PC-3 (cell line): ENCODE measurements around the gene CHRM5. TPM values are rescaled to one million over a fixed set of nuclear protein-coding genes. Genes with fewer than 3 reads are reported as not detected.

Experiments
- ATAC-seq: fragments of 200-7000 bp; cut with Tn5 transposase; 2 replicates; pipeline ENCODE4 v1.9.1; 2020; ENCODE audit warnings: mild to moderate bottlenecking, moderate library complexity
- BruUV-seq: library from RNA; stranded (reverse); fragments of 400-500 nt; replicated peaks from 2 replicates; lab custom pipeline; 2021; lab: Mats Ljungman, UMichigan
- CTCF ChIA-PET: fragments of 300-600 bp; sonication (Branson Sonifier 250); formaldehyde crosslinking; loops from one replicate; lab custom pipeline; 2022; ENCODE audit warnings: antibody characterized with exemption; lab: Charles Lee
- POLR2A ChIA-PET: fragments of 300-600 bp; sonication (Branson Sonifier 250); formaldehyde crosslinking; loops from one replicate; lab custom pipeline; 2022; ENCODE audit warnings: antibody characterized with exemption; ENCODE audit not compliant: unreplicated experiment; lab: Charles Lee
- DNase-seq: peaks from one replicate; pipeline ENCODE4 v3.0.0-alpha.2; 2015
- H2AFZ ChIP-seq: fragments of 300-600 bp; sonication (generic); 2 replicates; pipeline ENCODE4 v1.6.0; 2016; ENCODE audit warnings: antibody characterized with exemption, low read length
- H3F3A ChIP-seq: fragments of 300-600 bp; sonication (generic); one replicate; pipeline ENCODE4 v1.6.0; 2017; ENCODE audit warnings: antibody characterized with exemption, low read length, control low read depth, mild to moderate bottlenecking; ENCODE audit not compliant: unreplicated experiment
- H3K27ac ChIP-seq: fragments of 300-600 bp; sonication (generic); 2 replicates; pipeline ENCODE4 v1.5.1; 2016; ENCODE audit warnings: mild to moderate bottlenecking, low read length
- H3K27me3 ChIP-seq: fragments of 300-600 bp; sonication (generic); 2 replicates; pipeline ENCODE4 v1.6.1; 2016; ENCODE audit warnings: low read length, mixed read lengths
- H3K36me3 ChIP-seq: fragments of 300-600 bp; sonication (generic); 2 replicates; pipeline ENCODE4 v1.6.1; 2016; ENCODE audit warnings: low read depth, mixed run types, low read length, mixed read lengths
- H3K4me1 ChIP-seq: fragments of 300-600 bp; sonication (generic); 2 replicates; pipeline ENCODE4 v1.5.1; 2016; ENCODE audit warnings: low read length; ENCODE audit not compliant: insufficient read depth
- H3K4me2 ChIP-seq: fragments of 300-600 bp; sonication (generic); 2 replicates; pipeline ENCODE4 v1.6.0; 2016; ENCODE audit warnings: low read length
- H3K4me3 ChIP-seq: fragments of 300-600 bp; sonication (generic); 2 replicates; pipeline ENCODE4 v1.5.1; 2016; ENCODE audit warnings: mild to moderate bottlenecking, low read length, mixed read lengths
- H3K79me2 ChIP-seq: fragments of 300-600 bp; sonication (generic); 2 replicates; pipeline ENCODE4 v1.6.1; 2017; ENCODE audit warnings: low read length, mixed read lengths
- H3K9ac ChIP-seq: fragments of 300-600 bp; sonication (generic); 2 replicates; pipeline ENCODE4 v1.6.0; 2016; ENCODE audit warnings: mild to moderate bottlenecking, low read length
- H3K9me2 ChIP-seq: fragments of 300-600 bp; sonication (generic); replicated peaks from 2 replicates; pipeline ENCODE4 v1.6.1; 2016; ENCODE audit warnings: mixed run types, low read length, mixed read lengths
- H3K9me3 ChIP-seq: fragments of 300-600 bp; sonication (generic); 2 replicates; pipeline ENCODE4 v1.6.1; 2016; ENCODE audit warnings: low read length, mixed read lengths
- H4K20me1 ChIP-seq: fragments of 300-600 bp; sonication (generic); 2 replicates; pipeline ENCODE4 v1.6.1; 2016; ENCODE audit warnings: low read length, mixed read lengths
- EZH2 ChIP-seq: fragments of 300-600 bp; sonication (generic); IDR thresholded peaks from one replicate; pipeline ENCODE4 v1.6.1; 2017; ENCODE audit warnings: antibody characterized with exemption, mild to moderate bottlenecking, low read length; ENCODE audit not compliant: unreplicated experiment
- EZH2phosphoT487 ChIP-seq: fragments of 300-600 bp; sonication (generic); IDR thresholded peaks from 2 replicates; pipeline ENCODE4 v1.6.1; 2018; ENCODE audit warnings: mild to moderate bottlenecking, antibody characterized with exemption, low read length, borderline replicate concordance
- intact Hi-C: fragments of 100-400 bp; cut with micrococcal nuclease; formaldehyde crosslinking; loops from 2 replicates; pipeline ENCODE4 v1.9.0; 2023
- total RNA-seq: library from RNA; depleted of rRNA; stranded (reverse); fragments of >200 nt; gene quantifications from 2 replicates; pipeline ENCODE4 v1.2.3, GENCODE V29; 2014
- TF ChIP-seq, protein P1 (sequence below): fragments of 300-600 bp; sonication (generic); conservative IDR thresholded peaks from 2 replicates; pipeline ENCODE4 v1.5.1; 2017; ENCODE audit warnings: antibody characterized with exemption, low read depth, mild to moderate bottlenecking, low read length

CHRM5 gene
- total RNA-seq, 1 experiment from 2014 or later: 0.04 TPM

DNA sequence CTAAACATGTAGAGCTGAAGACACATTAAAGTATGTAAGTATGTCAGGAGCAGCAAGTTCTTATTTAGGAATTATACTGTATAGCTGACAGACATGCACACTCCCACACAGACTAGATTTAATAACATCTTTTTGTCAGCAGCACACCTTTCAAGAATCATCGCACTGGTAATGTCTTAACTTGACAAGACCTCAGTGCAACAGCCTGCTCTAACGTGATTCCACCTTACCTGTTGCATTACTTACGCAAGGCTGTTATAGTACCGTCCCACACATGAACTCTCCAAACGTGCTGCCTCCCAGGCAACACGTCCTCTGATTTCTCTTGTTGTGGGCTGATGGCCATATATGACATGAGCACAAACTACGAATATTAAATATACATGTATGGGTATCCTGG, 11.9 kb downstream of the CHRM5 start:
- H3F3A ChIP-seq: no peaks in the 10 kb centered on the region
- ChIA-PET POLR2A (no interaction called here), CTCF (no interaction called here)
- H3K4me1 ChIP-seq: no peaks in the 10 kb centered on the region
- H3K4me3 ChIP-seq: no peak overlapping the region
- H3K9me3 ChIP-seq: no peaks in the 10 kb centered on the region
- no peaks in the 10 kb centered on the region for H3K79me2 ChIP-seq
- no peaks in the 10 kb centered on the region for H3K9me2 ChIP-seq
- BruUV-seq: no TSS peak
- no peak for DNase-seq
- no peak for ATAC-seq
- no peak overlapping the region for H2AFZ ChIP-seq
- H4K20me1 ChIP-seq: no peaks in the 10 kb centered on the region
- no peak overlapping the region for H3K27ac ChIP-seq
- intact Hi-C loops: no loop called here
- TF ChIP-seq, protein P1, sequence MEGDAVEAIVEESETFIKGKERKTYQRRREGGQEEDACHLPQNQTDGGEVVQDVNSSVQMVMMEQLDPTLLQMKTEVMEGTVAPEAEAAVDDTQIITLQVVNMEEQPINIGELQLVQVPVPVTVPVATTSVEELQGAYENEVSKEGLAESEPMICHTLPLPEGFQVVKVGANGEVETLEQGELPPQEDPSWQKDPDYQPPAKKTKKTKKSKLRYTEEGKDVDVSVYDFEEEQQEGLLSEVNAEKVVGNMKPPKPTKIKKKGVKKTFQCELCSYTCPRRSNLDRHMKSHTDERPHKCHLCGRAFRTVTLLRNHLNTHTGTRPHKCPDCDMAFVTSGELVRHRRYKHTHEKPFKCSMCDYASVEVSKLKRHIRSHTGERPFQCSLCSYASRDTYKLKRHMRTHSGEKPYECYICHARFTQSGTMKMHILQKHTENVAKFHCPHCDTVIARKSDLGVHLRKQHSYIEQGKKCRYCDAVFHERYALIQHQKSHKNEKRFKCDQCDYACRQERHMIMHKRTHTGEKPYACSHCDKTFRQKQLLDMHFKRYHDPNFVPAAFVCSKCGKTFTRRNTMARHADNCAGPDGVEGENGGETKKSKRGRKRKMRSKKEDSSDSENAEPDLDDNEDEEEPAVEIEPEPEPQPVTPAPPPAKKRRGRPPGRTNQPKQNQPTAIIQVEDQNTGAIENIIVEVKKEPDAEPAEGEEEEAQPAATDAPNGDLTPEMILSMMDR: no peak
- TF ChIP-seq EZH2phosphoT487: no peak
- TF ChIP-seq EZH2: no peak
- H3K36me3 ChIP-seq: no peaks in the 10 kb centered on the region
- H3K4me2 ChIP-seq: no peak overlapping the region
- H3K27me3 ChIP-seq: no peaks in the 10 kb centered on the region
- no peak overlapping the region for H3K9ac ChIP-seq

DNA sequence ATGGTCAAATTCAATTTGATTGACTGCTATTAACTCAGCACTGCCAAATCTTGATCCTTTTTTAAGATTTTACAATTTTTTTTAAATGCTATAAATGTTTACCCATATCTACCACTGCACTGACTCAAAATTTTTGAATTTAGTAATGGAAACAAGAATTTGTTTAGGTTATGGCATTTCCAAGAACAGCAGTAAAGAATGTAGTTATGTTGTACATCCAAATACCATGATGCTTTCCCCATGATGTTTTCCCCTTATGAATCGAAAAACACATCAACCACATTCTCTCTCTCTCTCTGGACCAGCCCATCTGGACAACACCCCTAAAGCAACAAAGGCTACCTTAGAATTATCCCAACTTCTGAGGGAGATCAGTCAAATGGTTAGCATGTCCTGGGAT, 14.2 kb downstream of the CHRM5 start:
- Histone ChIP-seq H3K27me3 (no peaks in the 10 kb centered on the region), H3K9ac (no peak overlapping the region), H3K9me2 (no peaks in the 10 kb centered on the region), H3K4me3 (no peak overlapping the region), H3K4me2 (no peak overlapping the region), H3K9me3 (no peaks in the 10 kb centered on the region), H3K36me3 (no peaks in the 10 kb centered on the region), H3K79me2 (no peaks in the 10 kb centered on the region), H3K27ac (no peak overlapping the region), H2AFZ (no peak overlapping the region), H3K4me1 (no peaks in the 10 kb centered on the region), H4K20me1 (no peaks in the 10 kb centered on the region), H3F3A (no peaks in the 10 kb centered on the region)
- POLR2A ChIA-PET: no interaction called here
- no peak for DNase-seq
- TF ChIP-seq, protein P1: no peak
- CTCF ChIA-PET: no interaction called here
- no peak for ATAC-seq
- intact Hi-C loops: no loop called here
- BruUV-seq: no TSS peak

DNA sequence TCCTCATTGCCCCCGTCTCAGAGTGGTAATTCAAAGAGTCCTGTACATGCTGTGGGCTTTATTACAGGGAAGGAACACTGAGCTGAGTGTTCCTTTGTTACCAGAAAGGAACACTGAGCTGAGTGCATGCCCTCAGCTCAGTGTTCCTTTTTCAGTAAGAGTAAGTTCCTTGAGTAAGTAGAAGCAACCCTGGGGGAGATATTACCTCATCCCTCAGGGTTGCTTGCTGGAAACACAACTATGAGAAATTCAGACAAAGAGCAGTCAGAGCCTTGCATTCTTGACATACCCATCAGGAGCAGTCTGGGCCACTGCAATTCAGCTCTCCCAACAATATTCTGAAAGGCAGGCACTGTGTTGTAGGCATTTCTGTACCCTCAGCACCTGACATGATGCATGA, 17.0 kb downstream of the CHRM5 start:
- DNase-seq: no peak
- no peak overlapping the region for H3K9ac ChIP-seq

More for the DNA sequence above, 17.0 kb downstream of the CHRM5 start:
- no peak overlapping the region for H2AFZ ChIP-seq
- no peaks in the 10 kb centered on the region for H3K79me2 ChIP-seq
- H3F3A ChIP-seq: no peaks in the 10 kb centered on the region
- H3K4me3 ChIP-seq: no peak overlapping the region
- H3K27ac ChIP-seq: no peak overlapping the region
- H3K27me3 ChIP-seq: no peaks in the 10 kb centered on the region
- no peaks in the 10 kb centered on the region for H4K20me1 ChIP-seq
- ChIA-PET POLR2A (no interaction called here), CTCF (no interaction called here)
- ATAC-seq: no peak
- no peaks in the 10 kb centered on the region for H3K9me2 ChIP-seq
- BruUV-seq: no TSS peak
- no peak overlapping the region for H3K4me2 ChIP-seq
- TF ChIP-seq, protein P1: no peak
- TF ChIP-seq EZH2phosphoT487: no peak
- H3K4me1 ChIP-seq: peaks cover 6% of the 10 kb centered on the region
- intact Hi-C loops: no loop called here
- no peaks in the 10 kb centered on the region for H3K36me3 ChIP-seq
- no peaks in the 10 kb centered on the region for H3K9me3 ChIP-seq
